DMS153 (cell line): Measurements from ENCODE around the gene PLOD1.
"Not testable (repeated sequence)": the region's sequence is repeated elsewhere in the genome, so short reads cannot be mapped to it uniquely, and the experiment has no call there.

Experiments
- DNase-seq: peaks from one replicate; lab custom pipeline; 2025; lab: John Stamatoyannopoulos, UW

The PLOD1 gene

DNA sequence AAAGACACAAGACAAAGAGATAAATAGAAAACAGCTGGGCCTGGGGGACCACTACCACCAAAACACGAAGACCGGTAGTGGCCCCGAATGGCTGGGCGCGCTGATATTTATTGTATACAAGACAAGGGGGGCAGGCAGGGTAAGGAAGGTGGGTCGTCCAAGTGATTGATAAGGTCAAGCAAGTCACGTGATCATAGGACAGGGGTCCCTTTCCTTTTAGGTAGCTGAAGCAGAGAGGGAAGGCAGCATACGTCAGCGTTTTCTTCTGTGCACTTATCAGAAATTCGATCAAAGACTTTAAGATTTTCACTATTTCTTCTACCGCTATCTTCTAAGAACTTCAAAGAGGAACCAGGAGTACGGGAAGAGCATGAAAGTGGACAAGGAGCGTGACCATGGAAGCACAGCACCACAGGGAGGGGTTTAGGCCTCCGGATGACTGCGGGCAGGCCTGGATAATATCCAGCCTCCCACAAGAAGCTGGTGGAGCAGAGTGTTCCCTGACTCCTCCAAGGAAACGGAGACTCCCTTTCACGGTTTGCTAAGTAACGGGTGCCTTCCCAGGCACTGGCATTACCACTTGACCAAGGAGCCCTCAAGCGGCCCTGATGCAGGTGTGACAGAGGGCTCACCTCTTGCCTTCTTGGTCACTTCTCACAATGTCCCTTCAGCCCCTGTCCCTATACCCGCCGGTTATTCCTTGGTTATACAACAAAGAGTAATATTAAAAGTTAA, 21.9 kb upstream of the PLOD1 start:
- not testable (repeated sequence) for DNase-seq

GRCh38 chr1:11913291-11913690, 21.2 kb upstream of the PLOD1 start:
- DNase-seq, result no peak

- no peak for DNase-seq
Measured at GRCh38 chr1:11914024-11914423, 20.5 kb upstream of the PLOD1 start.

GRCh38 chr1:11918799-11919519, 15.6 kb upstream of the PLOD1 start:
- DNase-seq, result no peak

- DNase-seq, result no peak
Measured at GRCh38 chr1:11919621-11920020, 14.9 kb upstream of the PLOD1 start.

DNA sequence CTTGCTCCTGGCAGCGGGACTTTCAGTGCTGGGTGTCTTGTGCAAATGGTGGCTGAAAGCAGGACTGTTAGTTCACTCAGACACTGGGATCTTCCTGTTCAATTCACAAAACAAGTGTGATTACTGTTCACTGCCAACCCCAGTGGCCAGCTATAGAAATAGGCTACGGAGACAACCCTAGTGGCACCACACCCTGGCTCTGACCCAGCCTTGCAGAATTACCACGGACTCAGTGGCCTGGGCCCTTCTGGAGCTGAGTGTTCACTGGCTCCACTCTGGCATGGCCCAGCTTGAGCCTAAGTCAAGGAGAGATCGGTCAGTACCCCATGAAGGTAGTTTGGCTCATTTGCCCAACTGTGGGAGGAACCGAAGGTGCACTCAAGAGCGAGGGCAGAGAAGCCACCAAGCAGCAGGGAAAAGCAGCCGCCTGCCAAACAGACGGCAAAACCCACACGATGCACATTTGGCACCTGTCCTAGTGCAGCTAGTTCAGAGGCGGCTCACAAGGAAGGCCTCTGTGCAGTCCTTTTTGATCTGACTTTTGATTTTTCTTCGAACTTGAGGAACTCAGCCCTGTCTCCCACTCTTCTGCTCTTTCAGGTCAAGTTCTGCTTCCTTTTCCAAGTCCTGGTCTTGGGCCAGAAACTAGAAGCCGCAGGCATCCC, 14.1 kb upstream of the PLOD1 start:
- no peak for DNase-seq

DNA sequence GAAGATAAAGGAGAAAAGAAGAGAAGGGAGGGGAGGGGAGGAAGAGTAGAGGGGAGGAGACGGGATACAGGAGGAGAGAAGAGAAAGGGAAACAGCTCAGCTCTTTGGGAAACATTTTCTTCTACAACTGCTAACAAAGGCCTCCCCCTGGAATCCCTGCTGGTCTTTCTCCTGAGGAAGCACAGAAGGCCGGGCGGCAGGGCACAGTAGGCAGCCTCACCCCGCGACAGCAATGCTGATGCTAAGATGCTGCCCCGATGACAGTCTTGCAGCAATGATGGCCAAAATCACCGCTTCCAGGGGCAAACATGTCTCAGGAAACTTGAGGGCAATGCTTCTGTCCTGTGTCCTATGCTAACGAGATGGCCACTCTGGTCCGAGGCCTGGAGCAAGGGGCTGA, 13.5 kb upstream of the PLOD1 start:
- no peak for DNase-seq

DNA sequence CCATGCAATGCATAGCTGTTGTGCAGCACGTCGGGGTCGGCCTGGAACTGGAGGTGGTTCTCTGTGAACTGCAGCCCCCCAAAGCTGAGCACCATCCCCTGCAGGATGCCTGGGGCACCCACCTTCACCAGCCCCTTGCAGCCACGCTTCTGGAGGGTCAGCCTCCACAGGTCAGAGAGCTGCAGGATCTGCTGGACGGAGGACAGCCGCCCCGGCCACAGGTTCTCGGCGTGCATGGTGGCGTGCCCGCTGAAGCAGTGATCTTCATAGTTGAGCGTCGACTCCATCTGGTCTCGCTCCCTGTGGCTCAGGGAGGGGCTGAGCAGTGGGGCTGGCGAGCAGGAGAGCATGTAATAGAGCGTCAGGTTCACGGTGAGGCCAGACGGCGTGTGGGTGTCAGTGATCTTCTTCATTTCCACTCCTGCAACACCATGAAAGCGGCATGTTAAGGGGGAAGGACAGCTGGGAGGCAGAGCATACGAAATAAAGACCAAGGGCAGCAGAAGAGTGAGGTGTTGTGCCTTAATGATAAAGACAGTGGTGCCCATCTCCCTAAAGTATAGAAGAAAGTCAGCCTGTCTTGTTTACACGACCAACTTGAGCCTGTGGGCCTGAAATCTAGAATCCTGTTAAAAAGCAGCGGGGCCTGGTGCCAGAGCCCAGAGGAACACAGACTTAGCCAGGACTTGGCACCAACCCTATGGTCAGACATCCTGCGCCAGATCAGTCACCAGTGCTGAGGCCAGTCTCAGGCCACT, 11.3 kb upstream of the PLOD1 start:
- no peak for DNase-seq

DNA sequence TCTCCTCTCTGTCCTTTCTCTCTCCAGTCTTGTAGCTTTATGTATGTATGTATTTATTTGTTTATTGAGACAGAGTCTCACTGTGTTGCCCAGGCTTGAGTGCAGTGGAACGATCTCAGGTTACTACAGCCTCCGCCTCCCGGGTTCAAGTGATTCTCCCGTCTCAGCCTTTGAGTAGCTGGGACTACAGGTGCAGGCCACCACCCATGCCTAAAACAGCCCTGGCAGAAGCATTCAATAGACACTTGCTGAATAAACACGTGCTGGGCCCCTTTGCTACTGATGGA, 10.7 kb upstream of the PLOD1 start:
- no peak for DNase-seq

DNA sequence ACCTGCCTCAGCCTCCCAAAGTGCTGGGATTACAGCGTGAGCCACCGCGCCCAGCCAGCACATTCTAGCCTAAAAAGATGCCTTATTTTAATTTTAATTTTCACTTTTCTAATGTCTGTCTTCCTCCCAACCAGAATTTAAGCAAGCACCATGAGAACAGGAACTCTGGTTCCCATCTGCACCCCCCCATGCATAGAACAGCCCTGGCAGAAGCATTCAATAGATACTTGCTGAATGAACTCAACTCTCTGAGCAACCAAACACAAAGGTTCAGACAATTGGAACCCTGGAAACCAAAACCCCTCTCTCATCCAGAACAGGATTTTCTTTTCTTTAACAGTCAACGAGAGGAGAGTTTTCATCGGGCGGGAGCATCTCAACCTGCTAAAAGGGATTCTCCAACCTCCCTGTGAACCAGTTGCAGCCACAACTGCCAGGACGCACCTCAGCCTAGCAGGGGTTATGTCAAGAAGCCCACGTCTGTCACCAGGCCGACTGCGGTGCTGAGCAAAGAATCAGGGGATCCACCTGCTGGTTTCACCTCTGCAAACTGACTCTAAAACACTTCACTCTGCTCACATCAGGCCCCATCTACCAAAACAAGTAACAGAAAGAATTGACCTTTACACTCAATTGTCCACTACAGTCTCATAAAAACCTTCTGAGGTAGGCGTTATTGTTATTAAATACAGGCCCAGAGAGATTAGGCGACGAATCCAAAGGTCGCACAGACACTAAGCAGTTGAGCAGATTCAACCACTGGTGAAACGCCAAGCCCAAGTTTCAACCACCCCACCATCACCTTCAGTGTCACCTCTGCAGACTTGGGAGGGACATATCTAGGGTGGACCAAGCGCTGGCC, 10.0 kb upstream of the PLOD1 start:
- DNase-seq, result no peak

- not testable (repeated sequence) for DNase-seq
Measured at GRCh38 chr1:11925196-11925937, 9.2 kb upstream of the PLOD1 start.

DNA sequence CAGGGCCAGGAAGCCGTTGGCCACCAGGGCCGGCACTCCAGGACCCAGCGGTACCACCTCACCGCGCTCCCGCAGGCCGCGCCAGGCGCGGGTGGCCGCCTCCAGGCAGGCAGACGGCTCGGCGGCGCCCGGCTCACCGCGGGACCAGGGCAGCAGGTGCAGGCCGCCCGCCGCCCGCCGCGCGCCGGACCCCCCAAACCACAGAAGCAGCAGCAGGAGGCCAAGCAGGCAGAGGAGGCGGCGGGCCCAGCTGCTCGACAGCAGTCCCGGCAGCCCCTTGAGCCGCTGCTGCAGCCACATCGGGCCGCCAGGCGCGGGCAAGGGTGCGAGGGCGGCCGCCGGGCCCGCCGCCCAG, 8.6 kb upstream of the PLOD1 start:
- DNase-seq, result no peak

DNA sequence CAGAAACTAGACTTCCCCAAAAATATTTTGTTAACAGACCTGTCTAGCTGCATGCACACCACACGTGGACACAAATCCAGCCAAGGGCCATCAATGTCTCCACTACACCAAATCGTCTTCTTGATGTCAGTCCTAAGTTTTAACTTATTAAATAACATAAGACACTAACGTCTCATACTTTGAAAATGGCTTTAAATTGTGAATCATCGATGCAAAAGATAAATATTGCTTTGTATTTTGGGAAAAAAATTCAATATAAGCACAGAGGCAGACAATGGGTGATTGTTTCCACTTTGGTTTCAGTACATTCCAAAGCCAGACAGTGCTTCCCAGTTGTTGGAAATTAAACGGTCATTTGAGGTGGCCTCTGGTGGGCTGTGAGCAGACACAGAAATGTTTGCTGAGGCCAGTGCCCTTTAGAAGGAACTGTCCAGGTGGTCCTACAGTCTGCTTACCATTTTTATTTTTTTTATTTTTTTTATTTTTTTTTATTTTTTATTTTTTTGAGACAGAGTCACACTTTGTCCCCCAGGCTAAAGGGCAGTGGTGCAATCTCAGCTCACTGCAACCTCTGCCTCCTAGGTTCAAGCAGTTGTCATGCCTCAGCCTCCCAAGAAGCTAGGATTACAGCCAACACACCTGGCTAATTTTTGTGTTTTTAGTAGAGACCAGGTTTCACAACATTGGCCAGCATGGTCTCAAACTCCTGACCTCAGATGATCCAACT, 6.5 kb upstream of the PLOD1 start:
- no peak for DNase-seq

DNA sequence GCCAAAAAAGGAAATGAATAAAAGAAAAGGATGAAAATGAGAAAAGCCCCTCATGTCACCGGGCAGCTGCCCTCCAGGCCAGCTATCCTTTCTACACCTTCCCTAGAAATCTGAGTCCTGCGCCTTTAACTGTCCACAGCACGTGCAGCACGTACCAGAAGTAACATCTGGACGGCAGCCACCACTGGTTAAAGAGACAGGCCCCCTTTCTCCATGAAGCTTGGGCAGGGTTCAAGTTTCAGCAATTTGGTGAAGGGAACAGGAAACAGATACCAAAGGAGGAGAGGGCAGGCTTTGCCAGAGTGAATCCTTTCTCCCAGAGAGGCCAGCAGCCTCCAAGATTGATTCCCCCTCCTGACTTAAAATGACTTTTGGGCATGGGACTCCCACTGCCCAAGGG, 4.7 kb upstream of the PLOD1 start:
- DNase-seq, result peak; percentile 55

DNA sequence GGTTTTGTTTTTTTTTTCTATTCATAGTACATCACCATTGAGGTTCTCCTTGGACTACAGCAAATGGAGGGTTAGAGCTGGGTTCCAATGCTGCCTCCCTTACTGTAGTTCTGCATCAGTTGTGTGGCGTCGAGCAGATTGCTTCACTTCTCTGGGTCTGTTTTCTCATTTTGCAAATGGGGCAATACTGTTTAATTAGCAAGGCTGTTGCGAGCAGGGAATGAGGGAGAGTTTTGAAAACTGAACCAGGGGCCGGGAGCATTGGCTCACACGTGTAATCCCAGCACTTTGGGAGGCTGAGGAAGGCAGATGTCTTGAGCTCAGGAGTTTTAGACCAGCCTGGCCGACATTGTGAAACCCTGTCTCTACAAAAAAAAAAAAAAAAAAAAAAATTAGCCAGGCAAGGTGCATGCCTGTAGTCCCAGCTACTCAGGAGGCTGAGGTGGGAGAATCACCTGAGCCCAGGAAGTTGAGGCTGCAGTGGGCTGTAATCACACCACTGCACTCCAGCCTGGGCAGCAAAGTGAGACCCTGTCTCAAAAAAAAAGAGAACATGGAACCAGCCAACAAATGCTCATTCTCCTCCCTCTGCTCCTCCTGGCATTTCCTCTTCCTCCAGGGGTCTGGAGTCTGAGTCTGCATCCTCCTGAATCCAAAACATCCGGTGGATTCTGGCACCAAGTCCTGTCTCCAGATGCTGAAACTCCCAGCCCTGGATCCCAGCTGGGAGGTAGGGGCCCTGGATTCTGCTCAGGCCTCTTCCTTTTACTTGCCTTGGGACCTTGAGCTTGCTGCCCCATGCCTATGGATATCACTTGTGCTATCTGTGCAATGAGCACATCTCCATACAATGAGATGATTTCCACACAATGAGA, 3.7 kb upstream of the PLOD1 start:
- no peak for DNase-seq

DNA sequence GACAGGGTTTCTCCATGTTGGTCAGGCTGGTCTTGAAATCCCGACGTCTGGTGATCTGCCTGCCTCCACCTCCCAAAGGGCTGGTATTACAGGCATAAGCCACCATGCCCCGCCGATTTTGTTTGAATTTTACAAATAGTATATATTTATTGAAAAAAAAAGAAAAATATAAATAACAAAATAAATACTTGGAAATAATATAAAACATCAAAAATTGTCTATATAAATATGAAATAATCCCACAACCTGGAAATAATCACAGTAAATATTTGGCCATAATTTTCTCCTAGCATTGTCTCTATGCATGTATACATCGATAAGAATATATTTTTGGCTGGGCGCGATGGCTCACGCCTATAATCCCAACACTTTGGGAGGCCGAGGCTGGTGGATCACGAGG, 2.7 kb upstream of the PLOD1 start:
- DNase-seq, result no peak

GRCh38 chr1:11935057-11935412, 518 bp downstream of the PLOD1 start:
- no peak for DNase-seq

GRCh38 chr1:11935733-11936132, 1.2 kb downstream of the PLOD1 start:
- DNase-seq, result not testable (repeated sequence)

GRCh38 chr1:11938722-11939526, 4.4 kb downstream of the PLOD1 start:
- DNase-seq, result no peak
